OCI-LY1 (cell line): ENCODE measurements around the gene SLC1A2.

Source experiments
- H2AFZ ChIP-seq: fragments of 200-600 bp; sonication (generic), shearing (Covaris generic); 2 replicates; pipeline ENCODE4 v1.6.0; 2014; ENCODE audit warnings: antibody characterized with exemption, mild to moderate bottlenecking, low read length
- H3F3A ChIP-seq: fragments of 200-600 bp; sonication (generic), shearing (Covaris generic); 2 replicates; pipeline ENCODE4 v1.6.0; 2014; ENCODE audit warnings: mild to moderate bottlenecking, antibody characterized with exemption, low read length, moderate library complexity; ENCODE audit not compliant: insufficient read depth
- H3K27ac ChIP-seq: fragments of 200-600 bp; sonication (generic); 2 replicates; pipeline ENCODE4 v1.5.1; 2014; ENCODE audit warnings: low read length, mixed run types, mild to moderate bottlenecking, low read depth; ENCODE audit not compliant: poor library complexity, severe bottlenecking
- H3K27me3 ChIP-seq: fragments of 200-600 bp; sonication (generic); 2 replicates; pipeline ENCODE4 v1.6.0; 2014; ENCODE audit warnings: antibody characterized with exemption, mild to moderate bottlenecking, low read length, moderate library complexity; ENCODE audit not compliant: insufficient read depth
- H3K36me3 ChIP-seq: fragments of 200-600 bp; sonication (generic); 2 replicates; pipeline ENCODE4 v1.6.1; 2014; ENCODE audit warnings: mild to moderate bottlenecking, antibody characterized with exemption, low read length, moderate library complexity, mixed read lengths; ENCODE audit not compliant: insufficient read depth
- H3K4me1 ChIP-seq: fragments of 200-600 bp; sonication (generic); 2 replicates; pipeline ENCODE4 v1.5.1; 2014; ENCODE audit warnings: mild to moderate bottlenecking, low read length, moderate library complexity; ENCODE audit not compliant: insufficient read depth, severe bottlenecking
- H3K4me2 ChIP-seq: fragments of 200-600 bp; sonication (generic), shearing (Covaris generic); 2 replicates; pipeline ENCODE4 v1.6.1; 2014; ENCODE audit warnings: low read length
- H3K4me3 ChIP-seq: fragments of 200-600 bp; sonication (generic); 2 replicates; pipeline ENCODE4 v1.5.1; 2014; ENCODE audit warnings: low read length, low read depth, mild to moderate bottlenecking, mixed read lengths; ENCODE audit not compliant: poor library complexity, severe bottlenecking
- H3K79me2 ChIP-seq: fragments of 200-600 bp; shearing (Covaris generic); 2 replicates; pipeline ENCODE4 v1.6.1; 2016; ENCODE audit warnings: mixed run types, low read length, mixed read lengths; ENCODE audit not compliant: insufficient read depth
- H3K9ac ChIP-seq: fragments of 200-600 bp; sonication (generic), shearing (Covaris generic); 2 replicates; pipeline ENCODE4 v1.6.1; 2014; ENCODE audit warnings: mild to moderate bottlenecking, low read length, mixed read lengths
- H3K9me2 ChIP-seq: fragments of 200-600 bp; sonication (generic), shearing (Covaris generic); 2 replicates; pipeline ENCODE4 v1.6.1; 2014; ENCODE audit warnings: low read depth, mild to moderate bottlenecking, low read length, mixed read lengths
- H3K9me3 ChIP-seq: fragments of 200-600 bp; shearing (Covaris generic); 2 replicates; pipeline ENCODE4 v1.6.1; 2014; ENCODE audit warnings: low read length, mixed read lengths
- H4K20me1 ChIP-seq: fragments of 200-600 bp; sonication (generic), shearing (Covaris generic); 2 replicates; pipeline ENCODE4 v1.6.0; 2016; ENCODE audit warnings: mild to moderate bottlenecking, low read length; ENCODE audit not compliant: insufficient read depth
- CTCF ChIP-seq: fragments of 200-600 bp; sonication (generic), shearing (Covaris generic); IDR thresholded peaks from 2 replicates; pipeline ENCODE4 v1.5.1; 2017; ENCODE audit warnings: mild to moderate bottlenecking, antibody characterized with exemption, low read length, moderate library complexity, mixed read lengths
- EZH2 ChIP-seq: fragments of 200-600 bp; sonication (generic), shearing (Covaris generic); IDR thresholded peaks from 2 replicates; pipeline ENCODE4 v1.8.0; 2017; ENCODE audit warnings: borderline replicate concordance, mixed run types, mild to moderate bottlenecking, antibody characterized with exemption, low read length, moderate library complexity, mixed read lengths

The SLC1A2 gene

GRCh38 chr11:35367491-35367890 lies 51.9 kb downstream of the SLC1A2 start:
- Histone ChIP-seq H3K4me1 (no peaks in the 10 kb centered on the region), H3F3A (no peaks in the 10 kb centered on the region), H3K9me3 (no peaks in the 10 kb centered on the region), H2AFZ (no peak overlapping the region), H3K9ac (no peak overlapping the region), H3K79me2 (no peaks in the 10 kb centered on the region), H4K20me1 (no peaks in the 10 kb centered on the region), H3K27me3 (no peaks in the 10 kb centered on the region), H3K4me3 (no peak overlapping the region), H3K27ac (no peak overlapping the region), H3K4me2 (no peak overlapping the region), H3K36me3 (no peaks in the 10 kb centered on the region), H3K9me2 (no peaks in the 10 kb centered on the region)
- no peak for TF ChIP-seq EZH2
- TF ChIP-seq CTCF: no peak

GRCh38 chr11:35366798-35367197 lies 52.6 kb downstream of the SLC1A2 start:
- no peaks in the 10 kb centered on the region for H3K27me3 ChIP-seq
- H2AFZ ChIP-seq: no peak overlapping the region
- no peaks in the 10 kb centered on the region for H3K79me2 ChIP-seq
- no peaks in the 10 kb centered on the region for H3K4me1 ChIP-seq
- H3K27ac ChIP-seq: no peak overlapping the region
- no peaks in the 10 kb centered on the region for H3K9me2 ChIP-seq
- H3K4me2 ChIP-seq: no peak overlapping the region
- no peaks in the 10 kb centered on the region for H3K9me3 ChIP-seq
- no peaks in the 10 kb centered on the region for H3K36me3 ChIP-seq
- H4K20me1 ChIP-seq: no peaks in the 10 kb centered on the region
- no peaks in the 10 kb centered on the region for H3F3A ChIP-seq
- TF ChIP-seq EZH2: no peak
- no peak for TF ChIP-seq CTCF
- H3K4me3 ChIP-seq: no peak overlapping the region
- H3K9ac ChIP-seq: no peak overlapping the region

- H3K27me3 ChIP-seq: no peaks in the 10 kb centered on the region
- no peaks in the 10 kb centered on the region for H3K79me2 ChIP-seq
- H3K4me1 ChIP-seq: no peaks in the 10 kb centered on the region
- TF ChIP-seq EZH2 (no peak), CTCF (no peak)
- no peak overlapping the region for H3K27ac ChIP-seq
- H2AFZ ChIP-seq: no peak overlapping the region
- H3K4me3 ChIP-seq: no peak overlapping the region
- H3K9ac ChIP-seq: no peak overlapping the region
- H3K9me2 ChIP-seq: no peaks in the 10 kb centered on the region
- no peaks in the 10 kb centered on the region for H3K9me3 ChIP-seq
- no peaks in the 10 kb centered on the region for H3K36me3 ChIP-seq
- H4K20me1 ChIP-seq: no peaks in the 10 kb centered on the region
- no peak overlapping the region for H3K4me2 ChIP-seq
- no peaks in the 10 kb centered on the region for H3F3A ChIP-seq
Observed at GRCh38 chr11:35365961-35366360, 53.4 kb downstream of the SLC1A2 start.
